SW480 (cell line): ENCODE results near the gene RETREG2.
A peak's percentile ranks its signal among the peaks of the same experiment; 100 is the strongest.
"Not testable (repeated sequence)": the region's sequence is repeated elsewhere in the genome, so short reads cannot be mapped to it uniquely, and the experiment has no call there.

Source experiments
- DNase-seq: peaks from one replicate; pipeline ENCODE4 v3.0.0-alpha.2; 2016; ENCODE audit warnings: low spot score

RETREG2 gene

GRCh38 chr2:219197388-219197787 is 19.3 kb downstream of the RETREG2 start:
- DNase-seq: no peak

GRCh38 chr2:219198974-219199373 is 20.9 kb downstream of the RETREG2 start:
- DNase-seq: no peak

- no peak for DNase-seq
Observed at GRCh38 chr2:219199470-219200211, 21.6 kb downstream of the RETREG2 start.

GRCh38 chr2:219200502-219201326 is 22.6 kb downstream of the RETREG2 start:
- DNase-seq: not testable (repeated sequence)

GRCh38 chr2:219201331-219201730 is 23.3 kb downstream of the RETREG2 start:
- not testable (repeated sequence) for DNase-seq

- DNase-seq: no peak
Observed at GRCh38 chr2:219204425-219205164, 26.5 kb downstream of the RETREG2 start.

- DNase-seq: no peak
Observed at GRCh38 chr2:219205165-219205538, 27.1 kb downstream of the RETREG2 start.

GRCh38 chr2:219205981-219206327 is 27.9 kb downstream of the RETREG2 start:
- no peak for DNase-seq

- DNase-seq: peak; percentile 84
Observed at GRCh38 chr2:219206328-219207133, 28.5 kb downstream of the RETREG2 start, which contains the start of gene ZFAND2B. TSS of gene ZFAND2B (plus strand) at chr2:219206782. CDS start at chr2:219206988, 206 bp downstream.

GRCh38 chr2:219207134-219207883 is 29.2 kb downstream of the RETREG2 start:
- DNase-seq: no peak

- DNase-seq: no peak
Observed at GRCh38 chr2:219207884-219208740, 30.0 kb downstream of the RETREG2 start.

- DNase-seq: no peak
Observed at GRCh38 chr2:219209236-219210195, 31.4 kb downstream of the RETREG2 start.

GRCh38 chr2:219210196-219210885 is 32.3 kb downstream of the RETREG2 start:
- no peak for DNase-seq

GRCh38 chr2:219210886-219211362 is 32.8 kb downstream of the RETREG2 start:
- DNase-seq: no peak

- no peak for DNase-seq
Observed at GRCh38 chr2:219213026-219213415, 34.9 kb downstream of the RETREG2 start.

GRCh38 chr2:219213486-219214071 is 35.5 kb downstream of the RETREG2 start:
- no peak for DNase-seq

- DNase-seq: no peak
Observed at GRCh38 chr2:219214141-219214540, 36.1 kb downstream of the RETREG2 start.

- no peak for DNase-seq
Observed at GRCh38 chr2:219214786-219215185, 36.7 kb downstream of the RETREG2 start.
